HG03066 (cell line): ENCODE measurements around the gene CATSPERZ.

ENCODE experiments used
- ATAC-seq: cut with Tn5 transposase; IDR thresholded peaks from one replicate; pipeline ENCODE4 v1.9.1; 2021; ENCODE audit warnings: low read depth; ENCODE audit not compliant: unreplicated experiment

CATSPERZ gene

DNA sequence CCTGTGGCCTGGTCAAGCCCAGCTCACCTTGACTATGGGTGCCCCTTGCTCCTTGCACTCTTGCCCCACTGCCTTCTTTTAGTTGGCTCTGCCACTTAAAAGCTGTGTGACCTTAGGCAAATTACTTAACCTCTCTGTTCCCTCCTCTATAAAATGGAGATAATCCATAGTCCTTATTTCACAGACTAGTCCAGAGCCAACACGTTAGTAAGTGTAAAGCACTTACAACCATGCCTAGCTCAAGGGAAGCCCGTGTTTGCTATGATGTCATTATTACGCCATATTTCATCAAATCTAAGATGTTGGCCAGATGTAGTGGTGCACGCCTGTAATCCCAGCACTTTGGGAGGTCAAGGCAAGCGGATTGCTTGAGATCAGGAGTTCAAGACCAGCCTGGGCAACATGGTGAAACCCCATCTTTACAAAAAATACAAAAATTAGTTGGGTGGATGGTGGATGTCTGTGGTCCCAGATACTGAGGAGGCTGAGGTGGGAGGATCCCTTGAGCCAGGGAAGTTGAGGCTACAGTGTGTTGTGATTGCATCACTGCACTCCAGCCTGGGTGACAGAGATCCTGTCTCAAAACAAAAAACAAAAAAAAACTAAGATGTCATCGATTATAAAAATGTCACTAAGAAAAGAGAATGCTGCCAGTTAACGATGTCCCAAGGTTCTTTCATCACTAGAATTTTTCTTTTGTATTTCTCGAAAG lies 37.5 kb downstream of the CATSPERZ start:
- no peak for ATAC-seq

GRCh38 chr11:64338716-64339115 lies 38.6 kb downstream of the CATSPERZ start:
- ATAC-seq, result no peak

GRCh38 chr11:64339286-64339685 lies 39.1 kb downstream of the CATSPERZ start:
- no peak for ATAC-seq

DNA sequence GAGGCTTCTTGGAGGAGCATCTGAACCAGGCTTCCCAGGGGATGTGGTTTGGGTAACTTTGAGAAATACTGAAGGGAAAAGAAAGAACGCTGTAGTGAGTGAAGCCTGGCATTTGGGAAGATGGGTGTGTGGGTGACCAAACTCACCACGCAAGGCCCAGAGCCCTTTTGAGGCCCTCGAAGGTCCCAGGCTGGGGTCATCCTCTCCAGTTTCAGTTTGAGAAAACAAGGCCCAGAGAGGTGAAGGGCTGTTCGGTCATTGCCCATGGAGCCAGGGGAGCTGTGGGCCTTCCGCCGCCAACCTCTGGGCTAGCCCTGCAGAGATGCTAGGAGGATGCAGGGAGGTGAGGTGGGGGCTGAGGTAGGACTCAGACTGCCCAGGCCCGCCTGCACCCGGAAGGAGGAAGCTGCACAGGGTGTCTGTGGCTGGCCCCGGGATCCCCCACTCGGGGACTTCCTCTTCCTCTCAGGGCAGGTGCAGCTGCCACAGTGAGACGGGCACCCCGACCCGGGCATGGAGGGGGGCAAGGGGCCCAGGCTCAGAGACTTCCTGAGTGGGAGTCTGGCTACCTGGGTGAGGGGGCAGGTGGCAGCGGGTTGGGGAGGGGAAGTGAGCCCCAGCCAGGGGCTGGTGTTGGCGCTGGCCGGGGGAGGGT lies 39.7 kb downstream of the CATSPERZ start, which contains the start of gene CCDC88B:
TSS of gene CCDC88B (plus strand) at position 451 of the 655 bp plus-strand sequence. CDS start at position 514, 63 bp downstream.
- peak; percentile 55 for ATAC-seq

- no peak for ATAC-seq
These were observed 40.6 kb downstream of the CATSPERZ start for GRCh38 chr11:64340671-64341335.

GRCh38 chr11:64341429-64341828 lies 41.3 kb downstream of the CATSPERZ start:
- ATAC-seq, result no peak

- ATAC-seq, result no peak
These were observed 42.0 kb downstream of the CATSPERZ start for GRCh38 chr11:64341851-64342791.

- ATAC-seq, result no peak
These were observed 42.9 kb downstream of the CATSPERZ start for GRCh38 chr11:64342869-64343745.

GRCh38 chr11:64343767-64344559 lies 43.8 kb downstream of the CATSPERZ start:
- ATAC-seq, result no peak

DNA sequence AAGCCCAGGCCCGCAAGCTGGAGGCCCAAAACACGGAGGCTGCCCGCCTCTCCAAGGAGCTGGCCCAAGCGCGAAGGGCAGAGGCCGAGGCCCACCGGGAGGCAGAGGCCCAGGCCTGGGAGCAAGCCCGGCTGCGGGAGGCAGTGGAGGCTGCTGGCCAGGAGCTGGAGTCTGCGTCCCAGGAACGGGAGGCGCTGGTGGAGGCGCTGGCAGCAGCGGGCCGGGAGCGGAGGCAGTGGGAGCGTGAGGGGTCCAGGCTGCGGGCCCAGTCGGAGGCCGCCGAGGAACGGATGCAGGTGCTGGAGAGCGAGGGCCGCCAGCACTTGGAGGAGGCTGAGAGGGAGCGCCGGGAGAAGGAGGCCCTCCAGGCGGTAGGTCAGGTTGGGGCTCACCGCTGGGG lies 44.6 kb downstream of the CATSPERZ start:
- ATAC-seq, result no peak

DNA sequence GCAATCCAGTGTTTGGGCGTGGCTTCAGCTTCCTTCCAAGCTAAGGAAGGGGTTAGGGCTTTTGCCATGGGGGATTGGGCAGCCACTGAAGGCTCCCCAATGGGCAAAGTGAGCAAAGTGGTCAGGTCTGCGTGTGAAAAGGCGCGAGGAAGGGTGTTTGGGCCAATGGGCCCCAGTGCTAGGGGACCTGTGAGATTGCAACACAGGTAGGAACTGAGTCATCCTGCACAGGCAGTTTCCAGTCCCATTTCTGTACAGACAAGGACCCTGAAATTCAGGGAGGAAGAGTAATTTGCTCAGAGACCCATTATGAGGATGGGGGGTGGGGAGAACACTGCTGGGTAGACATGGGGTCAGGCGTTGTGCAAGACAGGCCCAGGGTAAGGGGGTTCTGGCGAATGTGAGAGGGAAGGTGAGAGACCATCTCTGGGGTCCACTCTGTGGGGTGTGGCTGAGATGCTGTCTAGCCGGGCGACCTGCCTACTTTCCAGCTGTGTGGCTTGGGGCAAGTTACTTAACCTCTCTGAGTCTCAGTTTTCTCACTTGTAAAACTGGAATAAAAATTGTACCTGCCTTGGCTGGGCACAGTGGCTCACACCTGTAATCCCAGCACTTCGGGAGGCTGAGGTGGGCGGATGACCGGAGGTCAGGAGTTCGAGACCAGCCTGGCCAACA lies 47.2 kb downstream of the CATSPERZ start:
- no peak for ATAC-seq

DNA sequence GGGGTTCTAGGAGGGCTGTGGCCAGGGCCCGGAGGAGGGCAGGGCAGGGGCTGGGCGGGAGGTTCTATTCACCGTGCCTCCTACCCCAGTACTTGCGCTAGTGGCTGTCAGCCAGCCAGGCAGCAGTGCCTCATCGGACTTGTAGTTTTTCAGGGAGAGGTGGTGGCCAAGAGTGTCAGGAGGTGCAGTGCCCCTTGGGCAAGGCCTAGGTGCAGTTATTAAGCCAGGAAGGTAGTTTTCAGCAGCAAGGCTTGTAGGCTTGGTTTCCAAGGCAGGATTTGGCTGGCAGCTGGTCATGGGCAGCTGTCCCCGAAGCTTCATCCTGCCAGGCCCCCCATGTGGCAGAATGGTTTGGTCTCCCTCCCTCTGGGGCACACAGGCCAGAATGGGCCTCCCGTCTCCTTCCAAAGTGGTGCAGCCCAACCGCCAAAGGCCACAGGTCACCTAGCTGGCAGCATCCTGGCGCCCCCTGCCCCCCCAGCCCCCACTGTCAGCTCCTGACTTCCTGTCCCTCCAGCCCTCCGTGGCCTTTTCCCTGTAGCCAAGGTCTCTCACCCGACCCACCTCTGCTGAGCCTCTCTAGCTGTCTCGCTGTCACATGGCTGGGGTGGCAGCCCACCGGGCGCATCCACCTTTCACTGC lies 48.3 kb downstream of the CATSPERZ start:
- ATAC-seq, result no peak

- no peak for ATAC-seq
These were observed 48.8 kb downstream of the CATSPERZ start for GRCh38 chr11:64349025-64349387.

DNA sequence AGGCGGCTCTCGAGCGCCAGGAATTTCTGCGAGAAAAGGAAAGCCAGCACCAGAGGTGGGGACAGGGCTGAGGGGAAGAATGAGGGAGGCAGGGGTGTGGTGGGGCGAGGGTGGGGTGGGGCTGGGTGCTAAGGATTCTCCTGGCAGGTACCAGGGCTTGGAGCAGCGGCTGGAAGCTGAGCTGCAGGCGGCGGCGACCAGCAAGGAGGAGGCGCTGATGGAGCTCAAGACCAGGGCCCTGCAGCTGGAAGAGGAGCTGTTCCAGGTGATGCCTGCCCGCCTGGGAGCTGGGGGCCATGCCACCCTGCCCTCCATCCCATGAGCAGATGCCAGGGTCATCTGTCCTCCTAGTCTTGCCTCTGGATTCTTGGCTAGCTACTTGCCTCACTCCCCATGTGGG lies 49.2 kb downstream of the CATSPERZ start:
- no peak for ATAC-seq

DNA sequence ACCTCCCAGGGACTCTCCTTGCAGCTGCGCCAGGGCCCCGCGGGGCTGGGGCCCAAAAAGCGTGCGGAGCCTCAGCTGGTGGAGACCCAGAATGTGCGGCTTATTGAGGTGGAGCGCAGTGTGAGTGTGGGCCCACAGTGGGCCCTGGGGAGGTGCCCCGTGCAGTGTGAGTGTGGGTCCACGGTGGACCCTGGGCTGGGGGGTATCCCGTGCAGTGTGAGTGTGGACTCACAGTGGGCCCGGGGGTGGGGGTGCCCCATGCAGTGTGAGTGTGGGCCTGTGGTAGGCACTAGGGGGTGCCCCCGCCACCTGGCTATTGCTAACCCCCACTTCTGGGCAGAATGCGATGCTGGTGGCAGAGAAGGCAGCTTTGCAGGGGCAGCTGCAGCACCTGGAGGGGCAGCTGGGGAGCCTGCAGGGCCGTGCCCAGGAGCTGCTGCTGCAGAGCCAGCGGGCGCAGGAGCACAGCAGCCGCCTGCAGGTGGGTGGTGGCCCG lies 51.0 kb downstream of the CATSPERZ start:
- no peak for ATAC-seq

- no peak for ATAC-seq
These were observed 52.2 kb downstream of the CATSPERZ start for GRCh38 chr11:64352099-64352994.
